ENCODE measurements around the gene SLCO4C1. TPM values are rescaled to one million over a fixed set of nuclear protein-coding genes. Genes with fewer than 3 reads are reported as not detected.

The SLCO4C1 gene
- total and polyA plus RNA-seq, 9 of the 15 experiments (the other 6 are each of a cell fraction or from before 2014, with no cell fraction given) = 0.04 to 1.1 (median 0.13) TPM; not detected in 1

GRCh38 chr5:102221949-102222348, 74.1 kb downstream of the SLCO4C1 start:
- in situ Hi-C loops (cut with MboI) (no loop called here), intact Hi-C loops (cut with micrococcal nuclease) (no loop called here)
- ChIA-PET CTCF (ENCODE audit: low intra/inter-chr PET ratio) (no interaction called here), POLR2A (no interaction called here)
- H3K79me2 ChIP-seq (ENCODE audit: control insufficient read depth, insufficient read depth, low read length) = no peaks in the 10 kb centered on the region
- no peak overlapping the region for H3K4me2 ChIP-seq (ENCODE audit: insufficient read depth, low read length)
- no peaks in the 10 kb centered on the region for H3K4me1 ChIP-seq (replicated peaks in 1 of 2; ENCODE audit: control insufficient read depth in 2 of 2, insufficient read depth in 2 of 2, low read length in 2 of 2)
- H3K27ac ChIP-seq (ENCODE audit: extremely low read depth, low read depth, low read length) = no peak overlapping the region
- ATAC-seq = no peak
- no peaks in the 10 kb centered on the region for H3K9me3 ChIP-seq (replicated peaks; ENCODE audit: control insufficient read depth, insufficient read depth, low read depth, low read length)
- no peaks in the 10 kb centered on the region for H3K36me3 ChIP-seq (ENCODE audit: control insufficient read depth, insufficient read depth, low read length)
- DNase-seq (ENCODE audit: extremely low read depth in 1 of 4, low spot score in 3 of 4) = no peak
- BruUV-seq (replicated peaks) = no TSS peak
- H3K4me3 ChIP-seq = no peak overlapping the region
- H4K20me1 ChIP-seq (replicated peaks; ENCODE audit: control insufficient read depth, insufficient read depth, low read length) = no peaks in the 10 kb centered on the region
- H3K9ac ChIP-seq (ENCODE audit: insufficient read depth in 1 of 2, low read depth in 2 of 2, low read length in 2 of 2) = no peak overlapping the region
- WGBS (ENCODE audit: insufficient coverage, low coverage, missing lambda C conversion rate) = 0% methylated on average over 1 of the region's 1 CpG
- no peak overlapping the region for H2AFZ ChIP-seq (ENCODE audit: low read depth, low read length)
- no peaks in the 10 kb centered on the region for H3K27me3 ChIP-seq (ENCODE audit: control insufficient read depth in 2 of 2, insufficient read depth in 2 of 2, low read length in 2 of 2)
- no peak for FAIRE-seq
- no peaks in the 10 kb centered on the region for H3K9me1 ChIP-seq (ENCODE audit: control insufficient read depth, insufficient read depth, low read length)
- TF ChIP-seq ZNF407 (IDR thresholded peaks at IDR 0.05; ENCODE audit: low read depth) = no peak
- TF ChIP-seq EWSR1 (IDR thresholded peaks at IDR 0.05; ENCODE audit: borderline replicate concordance, low read depth, partially characterized antibody) = no peak
- no peak for TF ChIP-seq ZNF75A (CRISPR knock-in tag; IDR thresholded peaks at IDR 0.05)
- no peak for TF ChIP-seq ZNF561 (CRISPR knock-in tag; conservative IDR thresholded peaks at IDR 0.05)
- TF ChIP-seq, protein P1, sequence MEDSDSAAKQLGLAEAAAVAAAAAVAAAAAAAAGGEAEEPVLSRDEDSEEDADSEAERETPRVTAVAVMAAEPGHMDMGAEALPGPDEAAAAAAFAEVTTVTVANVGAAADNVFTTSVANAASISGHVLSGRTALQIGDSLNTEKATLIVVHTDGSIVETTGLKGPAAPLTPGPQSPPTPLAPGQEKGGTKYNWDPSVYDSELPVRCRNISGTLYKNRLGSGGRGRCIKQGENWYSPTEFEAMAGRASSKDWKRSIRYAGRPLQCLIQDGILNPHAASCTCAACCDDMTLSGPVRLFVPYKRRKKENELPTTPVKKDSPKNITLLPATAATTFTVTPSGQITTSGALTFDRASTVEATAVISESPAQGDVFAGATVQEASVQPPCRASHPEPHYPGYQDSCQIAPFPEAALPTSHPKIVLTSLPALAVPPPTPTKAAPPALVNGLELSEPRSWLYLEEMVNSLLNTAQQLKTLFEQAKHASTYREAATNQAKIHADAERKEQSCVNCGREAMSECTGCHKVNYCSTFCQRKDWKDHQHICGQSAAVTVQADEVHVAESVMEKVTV (CRISPR knock-in tag; IDR thresholded peaks at IDR 0.05) = no peak
- TF ChIP-seq NR0B1 (IDR thresholded peaks at IDR 0.05; ENCODE audit: partially characterized antibody) = no peak
- TF ChIP-seq ZNF583 (CRISPR knock-in tag; IDR thresholded peaks at IDR 0.05) = no peak
- no peak for TF ChIP-seq ZNF436 (CRISPR knock-in tag; IDR thresholded peaks at IDR 0.05)
- TF ChIP-seq ZNF280A (IDR thresholded peaks at IDR 0.05; ENCODE audit: low read depth, partially characterized antibody) = no peak

Data from K562 (cell line).